Fibroblast of pulmonary artery (primary cell): ENCODE measurements around the gene GART.

Experiments used
- DNase-seq: peaks from one replicate; pipeline ENCODE4 v3.0.0-alpha.2; 2010; ENCODE audit warnings: low read depth
- H3K4me3 ChIP-seq: replicated peaks from 2 replicates; pipeline ENCODE4 v1.5.1; 2011; ENCODE audit warnings: low read depth, mild to moderate bottlenecking, control low read depth, low read length, moderate library complexity
- CTCF ChIP-seq: IDR thresholded peaks from 2 replicates; pipeline ENCODE4 v1.5.1; 2011; ENCODE audit warnings: mild to moderate bottlenecking, control low read depth, low read length, inconsistent platforms; ENCODE audit errors: missing control alignments

GART gene

GRCh38 chr21:33461538-33462250, 80.2 kb downstream of the GART start:
- no peak overlapping the region for H3K4me3 ChIP-seq
- no peak for DNase-seq
- TF ChIP-seq CTCF: no peak

GRCh38 chr21:33458861-33459260, 83.1 kb downstream of the GART start:
- no peak for DNase-seq
- no peak for TF ChIP-seq CTCF
- no peak overlapping the region for H3K4me3 ChIP-seq

GRCh38 chr21:33455686-33456446, 86.1 kb downstream of the GART start:
- H3K4me3 ChIP-seq: no peak overlapping the region
- DNase-seq: no peak
- no peak for TF ChIP-seq CTCF
